CD4-positive, alpha-beta T cell treated with Interleukin-15 for 1 hour (primary cell): ENCODE data around the gene SH3BP5.
"Not testable (repeated sequence)": the region's sequence is repeated elsewhere in the genome, so short reads cannot be mapped to it uniquely, and the experiment has no call there.

Source experiments
- DNase-seq: peaks from one replicate; pipeline ENCODE4 v3.0.0-alpha.2; 2020

SH3BP5 gene, protein sequence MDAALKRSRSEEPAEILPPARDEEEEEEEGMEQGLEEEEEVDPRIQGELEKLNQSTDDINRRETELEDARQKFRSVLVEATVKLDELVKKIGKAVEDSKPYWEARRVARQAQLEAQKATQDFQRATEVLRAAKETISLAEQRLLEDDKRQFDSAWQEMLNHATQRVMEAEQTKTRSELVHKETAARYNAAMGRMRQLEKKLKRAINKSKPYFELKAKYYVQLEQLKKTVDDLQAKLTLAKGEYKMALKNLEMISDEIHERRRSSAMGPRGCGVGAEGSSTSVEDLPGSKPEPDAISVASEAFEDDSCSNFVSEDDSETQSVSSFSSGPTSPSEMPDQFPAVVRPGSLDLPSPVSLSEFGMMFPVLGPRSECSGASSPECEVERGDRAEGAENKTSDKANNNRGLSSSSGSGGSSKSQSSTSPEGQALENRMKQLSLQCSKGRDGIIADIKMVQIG

DNA sequence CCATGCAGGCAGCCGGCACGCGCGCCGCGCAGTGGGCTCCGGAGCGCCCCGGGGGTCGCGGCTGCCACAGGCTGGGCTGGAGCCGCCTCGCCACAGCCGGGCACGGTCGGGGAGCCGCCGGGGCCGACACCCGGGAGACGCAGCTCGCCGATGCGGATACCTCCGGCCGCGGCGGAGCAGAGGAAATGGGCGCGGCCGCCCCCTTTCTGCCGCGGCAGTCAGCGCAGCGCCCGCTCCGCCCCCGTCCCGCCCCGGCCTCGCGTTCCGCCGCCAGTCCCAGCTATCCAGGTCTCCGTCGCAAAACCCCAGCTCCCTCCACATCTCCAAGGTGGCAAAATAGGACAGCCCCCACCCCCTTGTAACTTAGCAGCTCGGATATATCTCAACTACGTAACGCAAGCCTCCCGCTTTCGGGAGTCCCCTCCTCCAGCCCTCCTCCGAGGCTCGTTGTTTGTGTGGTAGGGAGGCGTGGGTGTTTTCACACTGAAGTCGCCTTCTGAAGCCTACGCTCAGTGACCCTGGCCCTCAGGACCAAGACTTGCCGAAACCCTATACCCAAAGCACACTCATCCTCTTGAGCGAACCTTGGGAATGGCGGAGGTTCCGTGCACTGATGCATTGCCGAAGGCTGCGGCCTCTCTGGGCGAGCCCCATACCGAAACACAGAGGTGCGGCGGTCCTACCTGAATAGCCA, at the start of gene SH3BP5:
Gene SH3BP5, minus strand, starts transcription at position 182 of the 694 bp plus-strand sequence. Its CDS starts 178 bp downstream, at position 4.
- DNase-seq, result peak; percentile 72

DNA sequence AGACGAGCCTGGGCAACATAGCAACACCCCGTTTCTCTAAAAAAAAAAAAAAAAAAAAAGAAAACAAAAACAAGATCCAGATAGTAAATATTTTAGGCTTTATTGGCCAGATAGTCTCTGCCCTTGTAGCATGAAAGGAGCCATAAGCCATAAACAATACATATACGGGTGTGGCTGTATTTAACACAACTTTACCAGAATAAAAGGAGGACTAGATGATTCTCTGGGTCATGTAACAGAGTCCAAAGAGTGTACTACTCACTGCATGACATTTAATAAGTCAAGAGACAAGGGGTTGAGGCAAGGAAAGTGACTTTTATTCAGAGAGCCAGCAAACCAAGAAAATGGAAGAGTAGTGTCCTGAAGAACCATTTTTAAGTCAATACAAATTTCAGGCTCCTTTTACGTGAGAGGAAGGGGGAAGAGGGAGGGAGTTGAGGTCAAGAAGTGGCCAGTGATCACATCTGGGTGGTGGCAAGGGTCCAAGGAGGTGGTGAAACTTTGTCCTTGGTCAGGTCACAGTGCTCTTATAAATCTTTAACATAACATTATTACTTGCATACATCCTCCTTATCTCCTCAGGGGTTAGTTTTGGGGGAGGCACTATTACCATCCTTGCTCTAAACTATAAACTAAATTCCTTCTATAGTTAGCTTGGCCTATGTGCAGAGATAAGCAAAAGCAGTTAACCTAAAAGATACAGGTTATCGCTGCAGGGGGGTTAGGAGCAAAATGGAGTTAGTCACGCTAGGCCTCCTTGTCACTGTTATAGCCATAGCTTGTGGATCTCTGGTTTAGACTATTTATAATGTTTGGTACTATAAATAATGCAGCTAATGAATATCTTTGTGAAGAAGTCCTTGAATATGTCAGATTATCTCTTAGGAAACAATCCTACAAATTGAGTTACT, 48.8 kb upstream of the SH3BP5 start:
- DNase-seq, result no peak

DNA sequence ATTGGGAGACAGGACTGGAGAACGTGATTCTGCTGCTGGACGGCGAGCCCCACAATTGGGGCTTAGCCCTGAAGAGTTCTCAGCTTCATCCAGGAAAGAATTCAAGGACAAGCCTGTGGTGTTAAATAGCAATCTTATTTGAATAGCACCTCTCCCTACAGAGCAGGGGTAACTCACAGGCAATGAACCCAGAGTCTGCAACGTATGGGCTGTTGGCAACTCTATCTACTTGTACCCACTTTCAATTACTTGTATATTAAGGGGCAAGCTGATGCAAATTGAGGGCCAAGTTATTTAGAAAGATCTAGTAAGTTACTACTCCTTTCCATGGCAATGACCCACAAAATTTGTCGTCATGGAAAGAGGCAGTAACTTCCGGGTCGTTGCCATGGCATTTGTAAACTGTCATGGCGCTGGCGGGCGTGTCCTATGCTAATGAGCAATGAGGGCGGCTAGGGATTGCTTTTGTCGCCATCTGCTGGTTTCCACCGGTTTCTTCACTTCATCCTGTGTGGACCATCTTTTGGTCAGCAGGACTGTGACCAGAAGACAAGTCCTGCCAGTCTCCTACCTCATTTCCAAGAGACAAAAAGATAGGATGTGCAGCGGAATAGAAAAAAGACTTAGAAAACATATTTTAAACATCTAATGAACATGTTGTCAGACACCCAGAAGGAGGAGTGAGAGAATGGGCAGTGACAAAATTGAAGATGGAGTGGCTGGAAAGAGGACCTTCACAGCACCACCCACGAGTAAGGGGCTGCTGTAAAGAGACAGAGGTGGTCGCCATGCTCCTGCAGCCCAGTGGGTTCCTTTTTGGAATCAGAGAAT, 45.8 kb upstream of the SH3BP5 start:
- peak; percentile 96 for DNase-seq

DNA sequence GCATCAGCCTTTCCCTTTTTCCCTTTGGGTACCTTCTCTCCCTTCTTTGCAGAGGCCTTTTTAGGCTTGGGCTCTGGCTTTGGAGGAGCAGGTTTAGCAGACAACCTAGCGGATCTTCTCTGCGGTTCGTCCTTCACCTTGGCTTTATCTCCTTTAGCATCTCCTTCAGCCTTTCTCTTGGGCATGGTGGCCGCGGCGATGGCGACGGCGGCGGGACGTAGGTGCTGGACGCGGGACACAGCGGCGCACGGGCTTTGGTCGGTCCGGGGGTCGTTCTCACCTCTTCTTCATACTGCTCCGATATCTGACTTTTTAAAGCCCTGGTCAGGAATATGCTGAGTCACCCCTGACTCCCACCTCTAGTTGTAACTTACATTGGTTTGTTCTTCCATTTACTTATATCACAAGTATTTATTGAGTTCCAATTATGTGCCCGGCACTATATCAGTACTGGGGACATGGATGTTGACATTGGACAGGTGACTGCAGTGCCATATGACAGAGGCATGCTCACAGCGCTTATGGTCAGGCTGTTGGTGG, 43.1 kb upstream of the SH3BP5 start:
- DNase-seq, result no peak

DNA sequence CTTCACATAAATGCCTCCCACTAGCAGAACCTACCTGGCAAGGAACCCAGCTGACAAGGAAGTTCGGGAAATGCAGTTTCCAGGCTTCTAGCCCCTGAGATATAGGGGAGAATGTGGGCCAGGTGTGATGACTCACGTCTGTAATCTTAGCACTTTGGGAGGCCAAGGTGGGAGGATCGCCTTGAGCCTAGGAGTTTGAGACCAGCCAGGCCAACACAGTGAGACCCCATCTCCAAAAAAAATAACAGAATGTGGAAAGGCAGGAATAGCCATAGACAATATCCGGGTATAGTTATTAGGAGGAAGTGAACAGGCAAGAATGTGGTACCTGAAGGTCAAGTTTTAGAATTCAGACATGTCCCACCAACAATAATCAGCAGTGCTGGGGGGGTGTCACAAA, 40.5 kb upstream of the SH3BP5 start:
- DNase-seq, result no peak

DNA sequence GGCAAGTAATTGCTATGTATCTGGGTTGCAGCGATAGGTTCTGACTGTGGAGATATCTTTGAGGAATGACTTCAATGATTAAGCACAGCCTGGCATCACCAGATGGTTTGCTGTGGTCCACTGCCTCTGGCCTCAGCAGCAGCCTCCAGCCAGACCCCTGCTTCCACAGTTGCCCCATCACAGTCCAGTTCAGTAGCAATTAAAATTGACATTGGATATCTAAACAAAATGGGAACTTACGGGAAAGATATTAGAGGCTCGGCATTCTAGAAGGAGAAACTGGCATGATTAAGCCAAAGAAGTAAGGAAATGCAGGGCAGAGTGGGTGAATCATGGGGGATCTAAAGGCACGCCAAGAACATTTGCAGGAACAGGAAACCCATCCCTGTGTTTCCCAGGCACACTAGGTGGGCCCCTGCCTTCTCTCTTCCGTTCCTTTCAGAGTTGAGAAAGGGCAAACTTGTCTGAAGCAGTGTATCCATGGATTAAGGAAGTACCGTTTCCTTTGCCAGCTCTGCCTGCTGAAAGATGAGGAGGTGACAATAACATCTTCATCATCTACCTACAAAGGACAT, 36.3 kb upstream of the SH3BP5 start:
- no peak for DNase-seq

DNA sequence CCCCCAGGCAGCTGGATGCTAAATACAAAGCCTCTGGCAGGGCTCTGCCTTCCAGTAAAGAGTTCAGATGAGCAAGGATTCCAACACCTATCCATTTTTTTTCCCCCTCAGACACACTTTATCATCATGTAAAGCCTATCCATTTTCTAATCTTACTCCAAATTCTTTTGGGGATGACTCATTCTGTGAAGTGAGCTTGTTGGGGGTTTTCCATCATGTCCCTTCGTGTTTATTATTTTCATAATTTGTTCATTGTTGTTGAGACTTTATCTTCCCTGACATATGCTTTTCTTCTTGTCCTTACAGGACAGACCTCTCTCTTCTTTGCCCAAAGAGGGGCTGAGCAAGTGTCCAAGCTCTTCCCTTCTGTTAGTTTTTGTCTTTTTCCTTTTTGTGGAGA, 34.7 kb upstream of the SH3BP5 start:
- DNase-seq, result no peak

DNA sequence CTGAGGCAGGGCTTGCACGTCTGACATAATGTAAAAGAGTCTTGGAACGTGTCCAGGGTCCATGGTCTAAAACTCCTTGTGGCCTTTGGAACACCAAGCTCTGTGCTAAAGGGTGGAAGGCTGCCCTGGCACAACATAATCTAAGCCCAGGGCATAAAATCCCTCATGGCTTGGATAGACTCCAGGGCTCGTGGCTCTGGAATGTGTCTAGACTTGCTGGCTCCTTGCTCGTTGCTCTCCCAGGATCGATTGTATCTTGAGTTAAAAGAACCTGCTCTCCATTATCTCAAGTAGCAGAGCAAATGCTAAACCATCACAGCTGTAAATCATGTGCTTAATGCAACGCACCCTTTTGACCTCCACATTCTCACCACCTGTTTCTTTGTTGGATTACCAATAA, 31.7 kb upstream of the SH3BP5 start:
- not testable (repeated sequence) for DNase-seq

DNA sequence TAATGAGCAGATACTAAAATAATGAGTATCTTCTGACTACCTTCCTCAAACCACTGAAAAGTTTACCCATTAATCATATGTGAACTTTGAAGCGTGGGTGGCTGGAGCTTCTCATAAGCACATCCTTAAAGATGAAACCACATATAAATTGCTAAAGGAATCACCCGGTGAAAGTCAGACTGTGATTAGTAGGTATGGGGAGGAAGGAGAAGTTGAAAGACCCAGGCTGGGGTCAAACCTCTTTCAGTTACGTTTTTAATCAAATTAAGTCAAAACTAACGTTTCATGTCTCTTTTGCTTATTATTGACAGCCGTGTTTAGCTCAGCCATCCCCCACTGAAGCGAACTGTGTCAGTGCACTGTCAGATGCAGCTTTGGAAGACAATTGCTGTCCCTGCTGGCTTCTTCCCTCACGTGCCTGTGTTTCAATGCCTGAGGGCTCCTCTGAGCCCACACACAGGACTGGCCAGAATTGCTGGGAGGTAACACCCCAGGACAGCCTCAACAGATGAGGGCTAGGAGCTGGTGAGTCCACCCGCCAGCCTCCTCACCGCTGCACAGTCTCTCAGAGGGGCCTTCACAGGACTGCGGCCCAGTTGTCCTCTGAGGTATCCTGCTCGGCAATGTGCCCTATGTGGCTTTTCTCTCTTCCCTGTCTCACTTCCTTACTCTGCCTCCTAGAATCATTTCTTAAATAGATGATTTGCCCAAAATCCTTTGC, 29.3 kb upstream of the SH3BP5 start:
- DNase-seq, result no peak

DNA sequence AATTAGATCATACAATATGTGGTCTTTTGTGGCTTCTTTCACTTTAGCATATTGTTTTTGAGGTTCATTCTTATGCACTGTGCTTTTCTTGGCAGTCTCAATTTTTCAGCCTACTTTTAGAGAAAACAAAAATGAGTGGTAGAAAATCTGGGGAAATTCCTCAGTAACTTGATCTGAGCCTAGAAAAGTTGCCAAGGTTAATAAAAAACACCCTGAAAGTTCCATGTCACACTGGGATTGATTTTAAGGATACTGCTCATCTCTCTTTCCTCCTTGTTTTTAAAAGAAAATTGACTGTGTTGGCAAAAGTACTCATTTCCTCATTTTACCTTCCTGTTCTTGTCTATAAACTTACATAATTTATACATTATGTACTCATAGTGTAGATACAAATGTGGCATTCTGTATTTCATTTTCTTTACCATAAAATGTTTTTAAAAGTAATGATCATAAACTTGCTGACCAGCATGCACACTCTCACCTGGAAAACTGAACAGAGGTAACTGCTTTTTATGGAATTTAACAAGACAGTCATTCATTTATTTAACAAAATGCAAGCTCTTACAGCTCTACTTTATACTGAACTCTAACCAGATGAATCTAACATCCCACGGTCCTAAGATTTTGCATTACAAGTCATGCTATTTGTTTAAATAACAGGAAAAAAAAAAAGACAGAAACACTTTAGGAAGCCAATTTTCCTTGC, 28.6 kb upstream of the SH3BP5 start:
- no peak for DNase-seq

DNA sequence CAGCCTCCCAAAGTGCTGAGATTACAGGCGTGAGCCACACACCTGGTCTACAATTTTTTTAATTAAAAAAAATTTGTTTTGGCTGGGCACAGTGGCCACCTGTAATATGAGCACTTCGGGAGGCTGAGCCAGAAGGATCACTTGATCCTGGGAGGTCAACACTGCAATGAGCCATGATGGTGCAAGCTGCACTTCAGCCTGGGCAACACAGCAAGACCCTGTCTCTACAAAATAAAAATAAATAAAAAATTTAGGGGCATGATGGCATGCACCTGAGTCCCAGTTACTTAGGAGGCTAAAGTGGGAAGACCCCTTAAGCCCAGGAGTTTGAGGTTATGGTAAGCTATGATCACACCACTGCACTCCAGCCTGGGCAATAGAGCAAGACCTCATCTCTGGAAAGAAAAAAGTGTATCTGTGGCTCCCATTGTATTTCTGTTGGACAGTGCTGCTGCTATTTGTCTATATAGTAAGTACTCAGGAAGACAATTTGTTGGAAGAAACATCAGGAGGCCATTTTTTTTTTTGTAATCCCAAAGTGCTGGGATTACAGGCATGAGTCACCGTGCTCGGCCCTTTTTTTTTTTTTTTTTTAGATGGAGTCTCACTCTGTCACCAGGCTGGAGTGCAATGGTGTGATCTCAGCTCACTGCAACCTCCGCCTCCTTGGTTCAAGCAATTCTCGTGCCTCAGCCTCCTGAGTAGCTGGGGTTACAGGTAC, 27.5 kb upstream of the SH3BP5 start:
- no peak for DNase-seq

DNA sequence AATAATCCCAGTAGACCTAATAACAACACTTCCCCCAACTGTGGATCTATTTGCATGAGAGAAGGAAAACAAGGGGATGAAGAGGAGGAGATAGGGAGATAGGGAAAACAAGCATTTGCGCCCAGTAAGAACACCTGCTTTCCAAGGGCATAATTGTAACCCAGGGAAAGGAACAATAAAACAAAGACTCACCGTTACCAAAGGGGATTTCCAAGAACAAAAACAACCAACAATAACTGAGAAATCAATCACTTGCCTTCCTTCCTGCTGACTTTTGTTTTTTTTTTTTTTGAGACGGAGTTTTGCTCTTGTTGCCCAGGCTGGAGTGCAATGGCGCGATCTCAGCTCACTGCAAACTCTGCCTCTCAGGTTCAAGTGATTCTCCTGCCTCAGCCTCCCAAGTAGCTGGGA, 24.3 kb upstream of the SH3BP5 start:
- DNase-seq, result not testable (repeated sequence)

DNA sequence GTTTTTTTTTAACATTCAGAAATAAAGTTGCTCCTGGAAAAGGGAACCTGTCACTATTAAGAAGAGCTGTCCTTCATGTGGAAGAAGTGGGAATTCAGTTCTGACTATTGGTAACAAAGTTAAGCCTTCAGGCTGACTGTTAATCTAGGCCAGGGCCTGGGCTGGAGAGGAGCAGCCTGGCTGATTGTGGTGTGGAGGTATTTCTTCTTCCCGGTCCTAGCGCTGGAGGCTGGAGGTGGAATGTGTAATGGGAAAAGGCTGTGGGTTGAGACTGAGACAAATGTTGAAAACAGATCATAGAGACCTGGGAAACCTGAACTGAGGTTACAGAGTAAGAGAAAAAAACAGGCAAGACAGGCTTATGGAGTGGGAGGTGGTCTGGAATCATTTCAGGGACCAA, 23.8 kb upstream of the SH3BP5 start:
- DNase-seq, result no peak

DNA sequence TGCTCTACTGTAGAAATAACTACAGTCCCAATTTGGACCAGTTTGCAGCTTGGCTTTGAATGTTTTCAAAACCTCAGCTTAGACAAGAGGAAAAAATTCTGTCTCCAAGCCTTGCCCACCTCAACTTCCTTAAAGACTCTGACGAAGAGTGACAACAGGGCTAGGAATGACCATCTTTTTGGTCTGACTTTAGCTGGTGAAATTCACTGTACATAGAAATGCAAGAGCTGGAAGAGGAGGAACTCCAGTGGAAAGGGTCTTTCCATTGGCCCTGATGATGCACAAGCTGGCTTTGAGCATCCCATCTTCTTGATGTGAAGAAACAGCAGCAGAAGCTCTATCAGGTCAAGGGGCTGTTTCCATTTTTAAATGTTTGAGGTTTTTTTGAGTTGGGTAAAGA, 22.7 kb upstream of the SH3BP5 start:
- no peak for DNase-seq

DNA sequence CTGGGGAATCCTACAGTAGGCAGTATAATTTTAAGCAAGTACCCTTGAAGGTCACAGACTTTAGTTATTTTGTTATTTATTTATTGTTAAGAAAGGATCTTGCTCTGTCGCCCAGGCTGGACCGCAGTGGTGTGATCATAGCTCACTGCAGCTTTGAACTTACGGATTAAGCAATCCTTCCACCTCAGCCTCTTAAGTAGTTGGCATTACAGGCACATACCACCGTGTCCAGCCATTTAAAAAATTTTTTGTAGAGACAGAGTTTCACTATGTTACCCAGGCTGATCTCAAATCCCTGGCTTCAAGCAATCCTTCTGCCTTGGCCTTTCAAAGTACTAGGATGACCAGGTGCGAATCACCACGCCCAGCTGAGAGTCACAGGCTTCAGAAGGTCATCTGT, 22.1 kb upstream of the SH3BP5 start:
- no peak for DNase-seq

DNA sequence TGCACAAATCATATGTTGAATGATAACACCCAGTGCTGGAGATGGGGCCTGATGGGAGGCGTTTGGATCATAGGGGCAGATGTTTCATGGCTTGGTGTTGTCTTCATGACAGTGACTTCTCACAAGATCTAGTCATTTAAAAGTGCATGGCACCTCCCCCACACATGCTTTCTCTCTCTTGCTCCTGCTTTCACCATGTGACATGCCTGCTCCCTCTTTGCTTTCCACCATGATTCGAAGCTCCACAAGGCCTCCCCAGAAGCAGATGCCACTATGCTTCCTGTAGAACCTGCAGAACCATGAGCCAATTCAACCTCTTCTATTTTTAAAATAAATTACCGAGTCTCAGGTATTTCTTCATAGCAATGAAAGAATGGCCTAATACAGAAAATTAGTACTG, 17.8 kb upstream of the SH3BP5 start:
- DNase-seq, result no peak

DNA sequence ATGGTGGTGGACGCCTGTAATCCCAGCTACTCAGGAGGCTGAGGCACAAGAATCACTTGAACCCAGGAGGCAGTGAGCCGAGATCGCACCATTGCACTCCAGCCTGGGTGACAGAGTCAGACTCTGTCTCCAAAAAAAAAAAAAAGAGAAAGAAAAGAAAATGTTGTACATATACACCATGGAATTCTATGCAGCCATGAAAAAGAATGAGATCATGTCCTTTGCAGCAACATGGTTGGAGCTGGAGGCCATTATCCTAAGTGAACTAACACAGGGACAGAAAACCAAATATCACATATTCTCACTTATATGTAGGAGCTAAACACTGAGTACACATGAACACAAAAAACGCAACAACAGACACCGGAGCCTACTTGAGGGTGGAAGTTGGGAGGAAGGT, 17.1 kb upstream of the SH3BP5 start:
- DNase-seq, result not testable (repeated sequence)

DNA sequence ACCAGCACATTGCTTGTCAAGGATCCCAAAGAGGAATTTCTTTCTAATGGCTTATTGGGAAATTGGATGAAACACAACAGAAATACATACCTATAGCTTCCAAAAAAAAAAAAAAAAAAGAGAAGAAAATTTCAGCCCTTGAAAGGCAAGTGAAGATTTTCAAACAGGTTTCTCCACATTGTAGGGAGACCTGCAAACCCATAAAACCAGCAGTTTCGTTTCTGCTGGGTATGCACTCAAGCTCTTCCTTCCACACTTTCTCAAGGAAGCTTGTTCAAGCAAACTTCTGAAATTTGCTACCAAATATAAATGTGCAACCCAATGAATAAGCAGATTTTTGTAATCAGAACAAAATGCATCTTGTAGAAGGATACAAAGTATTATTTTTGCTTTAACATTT, 15.9 kb upstream of the SH3BP5 start:
- no peak for DNase-seq

DNA sequence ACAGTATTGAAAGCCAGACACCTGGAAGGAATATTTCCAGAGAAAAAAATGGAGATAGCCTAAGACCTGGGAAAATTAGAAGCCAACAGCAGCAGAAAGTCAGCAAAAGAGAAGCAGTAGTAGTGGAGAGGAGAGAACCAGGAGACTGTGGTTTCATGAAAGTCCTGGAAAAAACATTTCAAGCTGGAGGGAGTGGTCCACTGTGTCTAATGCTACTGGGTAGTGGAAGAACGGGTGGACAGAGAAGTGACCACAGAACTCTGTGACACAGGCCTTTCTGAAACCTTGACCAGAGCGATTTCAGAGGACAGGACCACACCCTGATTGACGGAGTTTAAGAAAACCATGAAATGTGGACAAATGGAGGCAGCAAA, 15.3 kb upstream of the SH3BP5 start:
- DNase-seq, result no peak
